Measurements from ENCODE around the gene LZTS3. TPM values are rescaled to one million over a fixed set of nuclear protein-coding genes. Genes with fewer than 3 reads are reported as not detected.

Gene LZTS3
- total RNA-seq, 1 experiment from 2014 or later: 32.6 TPM

- TF ChIP-seq, protein P1, sequence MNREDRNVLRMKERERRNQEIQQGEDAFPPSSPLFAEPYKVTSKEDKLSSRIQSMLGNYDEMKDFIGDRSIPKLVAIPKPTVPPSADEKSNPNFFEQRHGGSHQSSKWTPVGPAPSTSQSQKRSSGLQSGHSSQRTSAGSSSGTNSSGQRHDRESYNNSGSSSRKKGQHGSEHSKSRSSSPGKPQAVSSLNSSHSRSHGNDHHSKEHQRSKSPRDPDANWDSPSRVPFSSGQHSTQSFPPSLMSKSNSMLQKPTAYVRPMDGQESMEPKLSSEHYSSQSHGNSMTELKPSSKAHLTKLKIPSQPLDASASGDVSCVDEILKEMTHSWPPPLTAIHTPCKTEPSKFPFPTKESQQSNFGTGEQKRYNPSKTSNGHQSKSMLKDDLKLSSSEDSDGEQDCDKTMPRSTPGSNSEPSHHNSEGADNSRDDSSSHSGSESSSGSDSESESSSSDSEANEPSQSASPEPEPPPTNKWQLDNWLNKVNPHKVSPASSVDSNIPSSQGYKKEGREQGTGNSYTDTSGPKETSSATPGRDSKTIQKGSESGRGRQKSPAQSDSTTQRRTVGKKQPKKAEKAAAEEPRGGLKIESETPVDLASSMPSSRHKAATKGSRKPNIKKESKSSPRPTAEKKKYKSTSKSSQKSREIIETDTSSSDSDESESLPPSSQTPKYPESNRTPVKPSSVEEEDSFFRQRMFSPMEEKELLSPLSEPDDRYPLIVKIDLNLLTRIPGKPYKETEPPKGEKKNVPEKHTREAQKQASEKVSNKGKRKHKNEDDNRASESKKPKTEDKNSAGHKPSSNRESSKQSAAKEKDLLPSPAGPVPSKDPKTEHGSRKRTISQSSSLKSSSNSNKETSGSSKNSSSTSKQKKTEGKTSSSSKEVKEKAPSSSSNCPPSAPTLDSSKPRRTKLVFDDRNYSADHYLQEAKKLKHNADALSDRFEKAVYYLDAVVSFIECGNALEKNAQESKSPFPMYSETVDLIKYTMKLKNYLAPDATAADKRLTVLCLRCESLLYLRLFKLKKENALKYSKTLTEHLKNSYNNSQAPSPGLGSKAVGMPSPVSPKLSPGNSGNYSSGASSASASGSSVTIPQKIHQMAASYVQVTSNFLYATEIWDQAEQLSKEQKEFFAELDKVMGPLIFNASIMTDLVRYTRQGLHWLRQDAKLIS (CRISPR knock-in tag; IDR thresholded peaks at IDR 0.05; ENCODE audit: borderline replicate concordance): no peak
- no peak for TF ChIP-seq CREM (CRISPR knock-in tag; IDR thresholded peaks at IDR 0.05)
These were observed 26.5 kb downstream of the LZTS3 start (continued) for GRCh38 chr20:3146732-3147341.

GRCh38 chr20:3141757-3142156 lies 31.6 kb downstream of the LZTS3 start:
- peaks cover 4% of the 10 kb centered on the region for H3K9me3 Mint-ChIP-seq
- no peak overlapping the region for H3K4me3 Mint-ChIP-seq
- POLR2A ChIA-PET: no interaction called here
- DNase-seq (ENCODE audit: low spot score) (no peak), ATAC-seq (no peak)
- H3K27me3 Mint-ChIP-seq (ENCODE audit: low read depth): no peaks in the 10 kb centered on the region
- CTCF ChIA-PET: interaction anchor here (0.7 kb wide), 1 partner anchor 43 kb away, joined by 4 read pairs; no protein-coding TSS in a partner anchor
- H3K27ac Mint-ChIP-seq: no peak overlapping the region
- H3K36me3 Mint-ChIP-seq: peaks cover 9% of the 10 kb centered on the region
- H3K4me1 Mint-ChIP-seq: no peaks in the 10 kb centered on the region
- no peak for TF ChIP-seq FOXP4 (CRISPR knock-in tag; IDR thresholded peaks at IDR 0.05)
- TF ChIP-seq TP53 (CRISPR knock-in tag; IDR thresholded peaks at IDR 0.05): no peak
- TF ChIP-seq, protein P2, sequence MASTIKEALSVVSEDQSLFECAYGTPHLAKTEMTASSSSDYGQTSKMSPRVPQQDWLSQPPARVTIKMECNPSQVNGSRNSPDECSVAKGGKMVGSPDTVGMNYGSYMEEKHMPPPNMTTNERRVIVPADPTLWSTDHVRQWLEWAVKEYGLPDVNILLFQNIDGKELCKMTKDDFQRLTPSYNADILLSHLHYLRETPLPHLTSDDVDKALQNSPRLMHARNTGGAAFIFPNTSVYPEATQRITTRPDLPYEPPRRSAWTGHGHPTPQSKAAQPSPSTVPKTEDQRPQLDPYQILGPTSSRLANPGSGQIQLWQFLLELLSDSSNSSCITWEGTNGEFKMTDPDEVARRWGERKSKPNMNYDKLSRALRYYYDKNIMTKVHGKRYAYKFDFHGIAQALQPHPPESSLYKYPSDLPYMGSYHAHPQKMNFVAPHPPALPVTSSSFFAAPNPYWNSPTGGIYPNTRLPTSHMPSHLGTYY (CRISPR knock-in tag; IDR thresholded peaks at IDR 0.05): no peak
- TF ChIP-seq CBFB (CRISPR knock-in tag; IDR thresholded peaks at IDR 0.05; ENCODE audit: low read depth): no peak
- TF ChIP-seq, protein P1 (CRISPR knock-in tag; IDR thresholded peaks at IDR 0.05; ENCODE audit: borderline replicate concordance): no peak
- TF ChIP-seq ATF2 (CRISPR knock-in tag; IDR thresholded peaks at IDR 0.05; ENCODE audit: borderline replicate concordance, low read depth): no peak
- TF ChIP-seq ZNF263 (CRISPR knock-in tag; IDR thresholded peaks at IDR 0.05; ENCODE audit: low read depth): no peak
- TF ChIP-seq, protein P3, sequence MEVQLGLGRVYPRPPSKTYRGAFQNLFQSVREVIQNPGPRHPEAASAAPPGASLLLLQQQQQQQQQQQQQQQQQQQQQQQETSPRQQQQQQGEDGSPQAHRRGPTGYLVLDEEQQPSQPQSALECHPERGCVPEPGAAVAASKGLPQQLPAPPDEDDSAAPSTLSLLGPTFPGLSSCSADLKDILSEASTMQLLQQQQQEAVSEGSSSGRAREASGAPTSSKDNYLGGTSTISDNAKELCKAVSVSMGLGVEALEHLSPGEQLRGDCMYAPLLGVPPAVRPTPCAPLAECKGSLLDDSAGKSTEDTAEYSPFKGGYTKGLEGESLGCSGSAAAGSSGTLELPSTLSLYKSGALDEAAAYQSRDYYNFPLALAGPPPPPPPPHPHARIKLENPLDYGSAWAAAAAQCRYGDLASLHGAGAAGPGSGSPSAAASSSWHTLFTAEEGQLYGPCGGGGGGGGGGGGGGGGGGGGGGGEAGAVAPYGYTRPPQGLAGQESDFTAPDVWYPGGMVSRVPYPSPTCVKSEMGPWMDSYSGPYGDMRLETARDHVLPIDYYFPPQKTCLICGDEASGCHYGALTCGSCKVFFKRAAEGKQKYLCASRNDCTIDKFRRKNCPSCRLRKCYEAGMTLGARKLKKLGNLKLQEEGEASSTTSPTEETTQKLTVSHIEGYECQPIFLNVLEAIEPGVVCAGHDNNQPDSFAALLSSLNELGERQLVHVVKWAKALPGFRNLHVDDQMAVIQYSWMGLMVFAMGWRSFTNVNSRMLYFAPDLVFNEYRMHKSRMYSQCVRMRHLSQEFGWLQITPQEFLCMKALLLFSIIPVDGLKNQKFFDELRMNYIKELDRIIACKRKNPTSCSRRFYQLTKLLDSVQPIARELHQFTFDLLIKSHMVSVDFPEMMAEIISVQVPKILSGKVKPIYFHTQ (CRISPR knock-in tag; IDR thresholded peaks at IDR 0.05): no peak
- TF ChIP-seq, protein P4, sequence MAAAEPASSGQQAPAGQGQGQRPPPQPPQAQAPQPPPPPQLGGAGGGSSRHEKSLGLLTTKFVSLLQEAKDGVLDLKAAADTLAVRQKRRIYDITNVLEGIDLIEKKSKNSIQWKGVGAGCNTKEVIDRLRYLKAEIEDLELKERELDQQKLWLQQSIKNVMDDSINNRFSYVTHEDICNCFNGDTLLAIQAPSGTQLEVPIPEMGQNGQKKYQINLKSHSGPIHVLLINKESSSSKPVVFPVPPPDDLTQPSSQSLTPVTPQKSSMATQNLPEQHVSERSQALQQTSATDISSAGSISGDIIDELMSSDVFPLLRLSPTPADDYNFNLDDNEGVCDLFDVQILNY (CRISPR knock-in tag; IDR thresholded peaks at IDR 0.05): no peak
- no peak for TF ChIP-seq FOXP1 (CRISPR knock-in tag; IDR thresholded peaks at IDR 0.05; ENCODE audit: borderline replicate concordance)
- TF ChIP-seq RELA (CRISPR knock-in tag; IDR thresholded peaks at IDR 0.05; ENCODE audit: borderline replicate concordance): no peak
- no peak for TF ChIP-seq ZNF423 (CRISPR knock-in tag; IDR thresholded peaks at IDR 0.05)
- no peak for TF ChIP-seq STAT6 (CRISPR knock-in tag; conservative IDR thresholded peaks at IDR 0.05; ENCODE audit: low read depth)

Data from WTC11 (cell line).